Endothelial cell of umbilical vein (primary cell): ENCODE results near the gene ST6GALNAC4. TPM values are rescaled to one million over a fixed set of nuclear protein-coding genes. Genes with fewer than 3 reads are reported as not detected.

Source experiments
- BruUV-seq: library from RNA; stranded (reverse); fragments of 400-500 nt; replicated peaks from 2 replicates; lab custom pipeline; 2021; lab: Mats Ljungman, UMichigan
- CTCF ChIA-PET: fragments of 300-600, 350-600 bp; sonication (Branson Sonifier 250); formaldehyde crosslinking; loops from one replicate; lab custom pipeline; 2021; ENCODE audit warnings: antibody characterized with exemption, inconsistent platforms; lab: Charles Lee
- POLR2A ChIA-PET: fragments of 300-600, 350-600 bp; sonication (Branson Sonifier 250); formaldehyde crosslinking; loops from one replicate; lab custom pipeline; 2021; ENCODE audit warnings: antibody characterized with exemption, inconsistent platforms; lab: Charles Lee
- DNase-seq: peaks from one replicate; pipeline ENCODE4 v3.0.0-alpha.2; 2011; ENCODE audit warnings: low read depth, low spot score
- FAIRE-seq: peaks from 2 replicates; lab custom pipeline; 2011; peaks lifted over from hg19 to GRCh38; lab: Jason Lieb, UNC
- H2AFZ ChIP-seq: 2 replicates; pipeline ENCODE4 v1.6.0; 2012; ENCODE audit warnings: low read depth, low read length, control low read depth, inconsistent platforms
- H3K27ac ChIP-seq: 2 replicates; pipeline ENCODE4 v1.5.1; 2011; ENCODE audit warnings: low read depth, mild to moderate bottlenecking, control low read depth, low read length, moderate library complexity; ENCODE audit not compliant: insufficient read depth
- H3K27me3 ChIP-seq, 2 experiments: 2 replicates each; pipeline versions ENCODE4 v1.6.0 to v1.6.1; 2011; ENCODE audit warnings: low read length in 2 of 2, mixed read lengths in 1 of 2; ENCODE audit not compliant: control insufficient read depth in 2 of 2, insufficient read depth in 2 of 2
- H3K36me3 ChIP-seq, 2 experiments: 2 replicates in 1 of 2; 3 replicates in 1 of 2; pipeline ENCODE4 v1.5.1; 2011; ENCODE audit warnings: low read length in 2 of 2, mild to moderate bottlenecking in 1 of 2, moderate library complexity in 1 of 2; ENCODE audit not compliant: control insufficient read depth in 2 of 2, insufficient read depth in 2 of 2; ENCODE audit errors: extremely low read depth in 1 of 2
- H3K4me1 ChIP-seq: 3 replicates; pipeline ENCODE4 v1.5.1; 2011; ENCODE audit warnings: mild to moderate bottlenecking, low read length; ENCODE audit not compliant: control insufficient read depth, insufficient read depth; ENCODE audit errors: extremely low read depth
- H3K4me2 ChIP-seq: 2 replicates; pipeline ENCODE4 v1.6.1; 2011; ENCODE audit warnings: low read length, control low read depth, mixed read lengths; ENCODE audit not compliant: insufficient read depth
- H3K4me3 ChIP-seq, 3 experiments: fragments of 200-600 bp in 1 of 3; sonication (generic), shearing (Covaris generic) in 1 of 3; replicated peaks in 1 of 3; 2 replicates each; pipeline ENCODE4 v1.5.1; 2011 to 2016; ENCODE audit warnings: control low read depth in 3 of 3, low read length in 3 of 3, mild to moderate bottlenecking in 2 of 3, inconsistent platforms in 1 of 3, low read depth in 1 of 3, moderate library complexity in 1 of 3; ENCODE audit not compliant: insufficient read depth in 1 of 3
- H3K79me2 ChIP-seq: 2 replicates; pipeline ENCODE4 v1.6.0; 2012; ENCODE audit warnings: low read length, inconsistent platforms; ENCODE audit not compliant: control insufficient read depth, insufficient read depth
- H3K9ac ChIP-seq: replicated peaks from 2 replicates; pipeline ENCODE3; 2011; ENCODE audit warnings: low read length, control low read depth; ENCODE audit not compliant: insufficient read depth; ENCODE audit errors: extremely low read depth
- H3K9me1 ChIP-seq: replicated peaks from 3 replicates; pipeline ENCODE4 v1.6.0; 2011; ENCODE audit warnings: mild to moderate bottlenecking, low read length; ENCODE audit not compliant: control insufficient read depth, insufficient read depth; ENCODE audit errors: extremely low read depth
- H3K9me3 ChIP-seq: replicated peaks from 2 replicates; pipeline ENCODE4 v1.5.1; 2012; ENCODE audit warnings: low read length, inconsistent platforms; ENCODE audit not compliant: control insufficient read depth, insufficient read depth
- H4K20me1 ChIP-seq: replicated peaks from 2 replicates; pipeline ENCODE3; 2011; ENCODE audit warnings: mild to moderate bottlenecking, low read length; ENCODE audit not compliant: control insufficient read depth, insufficient read depth; ENCODE audit errors: extremely low read depth
- CTCF ChIP-seq, 2 donors: IDR thresholded peaks; 1 replicate in 1 of 2; 2 replicates in 1 of 2; pipeline ENCODE4 v1.5.1; 2011; ENCODE audit warnings: low read length in 2 of 2, mild to moderate bottlenecking in 2 of 2, moderate library complexity in 2 of 2, control low read depth in 1 of 2, inconsistent platforms in 1 of 2, low read depth in 1 of 2; ENCODE audit not compliant: insufficient read depth in 1 of 2; ENCODE audit errors: extremely low read depth in 1 of 2
- EZH2 ChIP-seq: IDR thresholded peaks from 2 replicates; pipeline ENCODE4 v1.6.1; 2012; ENCODE audit warnings: borderline replicate concordance, low read depth, mild to moderate bottlenecking, moderate library complexity, low read length, inconsistent platforms; ENCODE audit not compliant: severe bottlenecking
- FOS ChIP-seq: IDR thresholded peaks from 2 replicates; pipeline ENCODE4 v1.6.1; 2011; ENCODE audit warnings: mild to moderate bottlenecking, low read length, moderate library complexity, borderline replicate concordance; ENCODE audit not compliant: insufficient read depth
- GATA2 ChIP-seq: IDR thresholded peaks from 2 replicates; pipeline ENCODE4 v1.7.0; 2011; ENCODE audit warnings: low read depth, mild to moderate bottlenecking, moderate library complexity, mixed read lengths, low read length; ENCODE audit not compliant: insufficient read length, insufficient read depth
- JUN ChIP-seq: IDR thresholded peaks from 2 replicates; pipeline ENCODE4 v1.6.1; 2011; ENCODE audit warnings: borderline replicate concordance, low read depth; ENCODE audit not compliant: insufficient read length, insufficient read depth
- POLR2A ChIP-seq: IDR thresholded peaks from 2 replicates; pipeline ENCODE4 v1.6.1; 2012; ENCODE audit warnings: low read depth, mild to moderate bottlenecking, control low read depth, low read length
- dilution Hi-C: fragments of 300-500 bp; cut with MboI; formaldehyde crosslinking; loops from one replicate; pipeline ENCODE4 v1.15.0; 2019; ENCODE audit warnings: low sequenced_read_pairs; ENCODE audit not compliant: extremely low pct_ligation_motif_present
- intact Hi-C: fragments of 100-400 bp; cut with micrococcal nuclease; formaldehyde crosslinking; loops from one replicate; pipeline ENCODE4 v1.10.0; 2022
- polyA plus RNA-seq, 4 experiments: library from polyadenylated mRNA; depleted of rRNA in 3 of 4; stranded (reverse) in 3 of 4; unstranded in 1 of 4; fragments of >200 nt; gene quantifications; 2 replicates each; pipeline versions ENCODE4 v1.2.1 to v1.2.3, GENCODE V29; 2011 to 2012; ENCODE audit warnings: missing spikeins in 1 of 4
- total RNA-seq: library from RNA; stranded (reverse); gene quantifications from 2 replicates; pipeline ENCODE4 v1.2.3, GENCODE V29; 2021
- TF ChIP-seq, protein P1 (sequence below): IDR thresholded peaks from 2 replicates; pipeline ENCODE4 v1.6.1; 2011; ENCODE audit not compliant: insufficient read depth, insufficient read length

Gene ST6GALNAC4
- total and polyA plus RNA-seq, 2 donors (not counting 3 experiments of a cell fraction or from before 2014, with no cell fraction given): 45.9 to 85.3 TPM

GRCh38 chr9:127953768-127954505 is 37.1 kb upstream of the ST6GALNAC4 start:
- no peak overlapping the region for H3K4me3 ChIP-seq
- no peak overlapping the region for H2AFZ ChIP-seq
- no peaks in the 10 kb centered on the region for H3K9me3 ChIP-seq
- FAIRE-seq (no peak), DNase-seq (no peak)
- no peaks in the 10 kb centered on the region for H3K27me3 ChIP-seq
- H3K4me2 ChIP-seq: no peak overlapping the region
- intact Hi-C loops: no loop called here
- TF ChIP-seq JUN (no peak), GATA2 (no peak), FOS (no peak), POLR2A (no peak), EZH2 (no peak), CTCF (IDR thresholded peaks at IDR 0.05; ENCODE audit: extremely low read depth in 1 of 2, insufficient read depth in 1 of 2, low read depth in 1 of 2, low read length in 2 of 2) (no peak)
- TF ChIP-seq, protein P1, sequence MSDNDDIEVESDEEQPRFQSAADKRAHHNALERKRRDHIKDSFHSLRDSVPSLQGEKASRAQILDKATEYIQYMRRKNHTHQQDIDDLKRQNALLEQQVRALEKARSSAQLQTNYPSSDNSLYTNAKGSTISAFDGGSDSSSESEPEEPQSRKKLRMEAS: no peak
- no peaks in the 10 kb centered on the region for H4K20me1 ChIP-seq
- BruUV-seq: no TSS peak
- POLR2A ChIA-PET: no interaction called here
- H3K36me3 ChIP-seq: no peaks in the 10 kb centered on the region
- CTCF ChIA-PET: interaction anchor here (3.2 to 3.3 kb wide), 2 partner anchors 10 to 81 kb away, joined by 21 to 22 read pairs; no protein-coding TSS in a partner anchor
- peaks cover 6% of the 10 kb centered on the region for H3K4me1 ChIP-seq
- H3K79me2 ChIP-seq: no peaks in the 10 kb centered on the region
- no peak overlapping the region for H3K9ac ChIP-seq
- no peaks in the 10 kb centered on the region for H3K9me1 ChIP-seq
- dilution Hi-C loops: no loop called here
- no peak overlapping the region for H3K27ac ChIP-seq
